IPS-20b (cell line): Measurements from ENCODE around the gene SOS2.

Experiments
- H3K27ac ChIP-seq: one replicate; pipeline ENCODE4 v1.5.1; 2013; ENCODE audit warnings: low read length
- H3K27me3 ChIP-seq: 2 replicates; pipeline ENCODE4 v1.6.1; 2013; ENCODE audit warnings: mild to moderate bottlenecking, low read length, inconsistent platforms; ENCODE audit not compliant: insufficient read depth
- H3K36me3 ChIP-seq: 2 replicates; pipeline ENCODE4 v1.6.1; 2013; ENCODE audit warnings: low read depth, mild to moderate bottlenecking, inconsistent platforms, low read length, moderate library complexity; ENCODE audit not compliant: insufficient read depth
- H3K4me1 ChIP-seq: 2 replicates; pipeline ENCODE4 v1.6.1; 2013; ENCODE audit warnings: mild to moderate bottlenecking, control low read depth, inconsistent platforms, low read length, moderate library complexity; ENCODE audit not compliant: insufficient read depth
- H3K4me3 ChIP-seq: 2 replicates; pipeline ENCODE4 v1.5.1; 2013; ENCODE audit warnings: mild to moderate bottlenecking, low read length, inconsistent platforms
- H3K9ac ChIP-seq: 2 replicates; pipeline ENCODE4 v1.6.1; 2013; ENCODE audit warnings: low read depth, mild to moderate bottlenecking, inconsistent platforms, low read length, moderate library complexity
- H3K9me3 ChIP-seq: 2 replicates; pipeline ENCODE4 v1.6.1; 2013; ENCODE audit warnings: mild to moderate bottlenecking, low read depth, low read length, inconsistent platforms; ENCODE audit not compliant: insufficient read depth

Gene SOS2

GRCh38 chr14:50091240-50091913 is 140.0 kb downstream of the SOS2 start:
- no peak overlapping the region for H3K4me3 ChIP-seq

DNA sequence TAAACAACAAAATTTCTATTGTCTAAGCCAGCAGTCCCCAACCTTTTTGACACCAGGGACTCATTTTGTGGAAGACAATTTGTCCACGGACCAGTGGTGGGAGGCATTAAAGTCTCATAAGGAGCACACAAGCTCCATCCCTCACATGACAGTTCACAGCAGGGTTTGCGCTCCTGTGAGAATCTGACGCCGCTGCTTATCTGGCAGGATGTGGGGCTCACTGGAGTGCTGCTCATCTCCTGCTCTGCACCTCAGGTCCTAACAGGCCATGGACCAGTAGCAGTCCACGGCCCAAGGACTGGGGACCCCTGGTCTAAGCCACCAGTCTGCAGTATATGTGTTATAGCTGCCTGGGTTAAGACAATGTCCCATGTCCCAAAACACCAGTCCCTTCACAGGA is 142.2 kb downstream of the SOS2 start:
- Histone ChIP-seq H3K9me3 (no peaks in the 10 kb centered on the region), H3K4me3 (no peak overlapping the region), H3K27me3 (no peaks in the 10 kb centered on the region), H3K27ac (no peak overlapping the region), H3K4me1 (no peaks in the 10 kb centered on the region), H3K9ac (no peak overlapping the region), H3K36me3 (no peaks in the 10 kb centered on the region)

More at GRCh38 chr14:50091240-50091913, 140.0 kb downstream of the SOS2 start:
- Histone ChIP-seq H3K27me3 (no peaks in the 10 kb centered on the region), H3K27ac (no peak overlapping the region), H3K36me3 (no peaks in the 10 kb centered on the region), H3K9ac (no peak overlapping the region), H3K4me1 (no peaks in the 10 kb centered on the region), H3K9me3 (no peaks in the 10 kb centered on the region)

DNA sequence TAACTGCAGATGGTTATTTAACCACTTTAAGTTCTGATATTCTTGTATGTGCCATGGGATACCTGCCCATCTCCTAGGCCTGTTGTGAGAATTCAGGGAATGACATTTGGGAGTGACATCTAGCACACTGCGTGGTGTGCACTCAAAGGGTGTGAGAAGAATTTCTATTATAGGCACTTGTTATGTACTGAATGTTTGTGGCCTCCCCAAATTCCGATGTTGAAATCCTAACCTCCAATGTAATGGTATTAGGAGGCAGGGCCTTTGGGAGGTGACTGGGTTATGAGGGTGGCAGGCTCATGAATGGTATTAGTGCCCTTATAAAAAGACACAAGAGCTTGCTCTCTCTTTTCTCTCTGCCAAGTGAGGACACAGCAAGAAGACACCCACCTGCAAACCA is 142.6 kb downstream of the SOS2 start:
- Histone ChIP-seq H3K9me3 (no peaks in the 10 kb centered on the region), H3K27me3 (no peaks in the 10 kb centered on the region), H3K36me3 (no peaks in the 10 kb centered on the region), H3K4me3 (no peak overlapping the region), H3K9ac (no peak overlapping the region), H3K27ac (no peak overlapping the region), H3K4me1 (no peaks in the 10 kb centered on the region)

DNA sequence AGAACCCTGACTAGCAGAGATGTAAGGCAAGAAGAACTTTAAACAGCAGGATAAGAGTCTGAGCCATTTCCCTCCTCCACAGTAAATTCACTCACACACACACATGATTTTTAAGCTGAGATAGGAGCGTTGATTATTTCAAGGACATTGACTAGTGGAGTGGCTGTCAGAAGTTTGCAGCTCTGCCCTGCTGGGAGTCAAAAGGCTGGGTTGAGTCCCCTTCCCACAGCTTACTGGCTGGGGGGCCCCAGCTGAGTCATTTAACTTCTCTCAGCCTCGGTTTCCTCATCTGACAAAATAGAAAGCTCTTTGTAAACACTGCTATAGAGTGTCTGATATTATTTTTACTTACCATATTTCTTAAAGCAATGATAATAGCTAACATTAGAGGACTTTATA is 143.3 kb downstream of the SOS2 start:
- no peaks in the 10 kb centered on the region for H3K9me3 ChIP-seq
- H3K36me3 ChIP-seq: no peaks in the 10 kb centered on the region
- H3K27ac ChIP-seq: no peak overlapping the region
- no peak overlapping the region for H3K9ac ChIP-seq
- H3K4me3 ChIP-seq: no peak overlapping the region
- no peaks in the 10 kb centered on the region for H3K27me3 ChIP-seq
- H3K4me1 ChIP-seq: no peaks in the 10 kb centered on the region

DNA sequence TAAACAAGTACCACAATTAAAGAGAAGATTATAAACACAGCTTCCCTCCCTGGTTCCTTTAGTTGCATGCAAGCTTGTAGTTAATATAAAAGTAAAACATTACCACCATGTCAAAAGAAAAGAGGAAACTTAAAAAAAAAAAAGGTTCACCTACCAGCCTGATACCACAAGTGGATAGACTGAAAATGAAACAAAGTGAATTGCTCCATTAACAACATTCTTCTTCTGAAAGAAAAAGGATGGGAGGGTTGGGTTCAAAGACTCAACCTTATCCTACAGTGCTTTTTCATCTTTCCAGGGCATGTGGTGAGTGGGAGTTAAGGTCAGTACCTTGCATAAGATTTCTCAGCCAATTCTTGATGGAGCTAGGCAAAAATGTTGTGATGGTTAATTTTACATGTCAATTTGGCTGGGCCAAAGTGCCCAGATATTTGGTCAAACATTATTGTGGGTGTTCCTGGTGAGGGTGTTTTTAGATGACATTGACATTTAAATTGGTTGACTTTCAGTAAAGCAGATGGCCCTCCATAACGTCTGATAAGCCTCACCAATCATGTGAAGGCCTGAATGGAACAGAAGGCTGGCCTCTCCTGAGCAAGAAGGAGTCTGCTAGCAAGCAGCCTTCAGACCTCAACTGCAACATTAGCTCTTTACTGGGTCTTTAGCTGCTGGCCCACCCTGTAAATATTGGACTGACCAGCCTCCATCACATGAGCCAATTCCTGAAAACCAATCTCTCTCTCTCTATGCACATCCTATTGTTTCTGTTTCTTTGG is 143.8 kb downstream of the SOS2 start:
- H3K9me3 ChIP-seq: no peaks in the 10 kb centered on the region
- H3K4me3 ChIP-seq: no peak overlapping the region
- no peaks in the 10 kb centered on the region for H3K27me3 ChIP-seq
- H3K4me1 ChIP-seq: no peaks in the 10 kb centered on the region
- no peak overlapping the region for H3K9ac ChIP-seq
- no peak overlapping the region for H3K27ac ChIP-seq
- no peaks in the 10 kb centered on the region for H3K36me3 ChIP-seq

GRCh38 chr14:50086321-50086711 is 145.1 kb downstream of the SOS2 start:
- Histone ChIP-seq H3K4me1 (no peaks in the 10 kb centered on the region), H3K4me3 (no peak overlapping the region), H3K36me3 (no peaks in the 10 kb centered on the region), H3K9me3 (no peaks in the 10 kb centered on the region), H3K27me3 (no peaks in the 10 kb centered on the region), H3K9ac (no peak overlapping the region), H3K27ac (no peak overlapping the region)

DNA sequence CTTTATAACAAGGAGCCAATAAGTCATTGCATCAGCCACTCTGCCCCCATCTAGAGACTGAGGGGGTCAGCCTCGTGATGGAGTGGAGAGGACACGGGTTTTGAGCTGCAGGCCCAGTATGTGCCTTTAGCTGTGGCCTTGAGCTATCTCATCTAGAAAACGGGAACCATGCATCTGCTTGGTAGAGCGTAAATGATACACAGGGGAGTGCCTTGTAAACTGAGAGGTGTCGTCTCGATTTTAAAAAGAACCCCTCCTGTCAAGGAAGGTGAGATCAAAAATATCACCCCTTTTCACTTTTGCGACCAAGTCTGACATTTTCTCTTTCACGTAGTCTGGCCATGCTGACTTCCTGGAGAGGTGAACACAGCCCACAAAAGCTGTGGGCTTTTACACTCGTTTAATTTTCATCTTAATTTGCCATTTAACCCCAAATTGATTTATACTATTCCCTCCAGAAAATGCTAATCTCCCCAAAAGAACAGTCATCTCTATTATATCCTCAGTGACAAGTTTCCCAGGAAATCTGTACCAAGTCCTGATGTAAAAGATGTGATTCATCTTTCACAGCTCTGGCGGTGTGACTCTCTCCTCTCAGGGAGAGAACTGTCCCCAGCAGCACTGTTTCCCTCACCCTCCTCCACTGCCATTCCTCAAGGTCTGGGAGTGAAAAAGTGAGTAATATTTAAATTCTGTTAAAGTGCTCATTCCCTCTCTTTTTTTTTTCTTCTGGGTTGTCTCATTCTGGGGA is 145.6 kb downstream of the SOS2 start:
- Histone ChIP-seq H3K27ac (no peak overlapping the region), H3K27me3 (no peaks in the 10 kb centered on the region), H3K9me3 (no peaks in the 10 kb centered on the region), H3K36me3 (no peaks in the 10 kb centered on the region), H3K4me3 (no peak overlapping the region), H3K9ac (no peak overlapping the region), H3K4me1 (no peaks in the 10 kb centered on the region)

DNA sequence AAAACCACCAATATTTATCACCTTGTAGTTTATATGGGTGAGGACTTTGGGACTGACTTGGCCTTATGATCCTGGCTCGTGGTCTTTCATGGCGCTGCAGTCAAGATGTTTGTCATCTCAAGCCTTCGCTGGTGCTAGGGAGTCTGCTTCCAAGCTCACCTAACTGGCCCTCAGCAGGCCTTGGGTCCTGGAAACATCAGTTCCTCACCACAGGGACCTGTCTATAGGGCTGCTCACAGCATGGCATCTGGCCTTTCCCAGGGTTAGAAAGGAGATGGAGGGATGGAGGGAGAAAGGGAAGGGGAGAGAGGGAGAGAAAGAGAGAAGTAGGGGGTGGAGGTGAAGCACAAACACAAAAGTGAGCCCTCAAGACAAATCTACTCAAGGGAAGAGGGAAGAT is 146.7 kb downstream of the SOS2 start:
- no peaks in the 10 kb centered on the region for H3K9me3 ChIP-seq
- H3K36me3 ChIP-seq: no peaks in the 10 kb centered on the region
- H3K4me3 ChIP-seq: no peak overlapping the region
- H3K9ac ChIP-seq: no peak overlapping the region
- no peak overlapping the region for H3K27ac ChIP-seq
- no peaks in the 10 kb centered on the region for H3K4me1 ChIP-seq
- no peaks in the 10 kb centered on the region for H3K27me3 ChIP-seq

- H3K27me3 ChIP-seq: no peaks in the 10 kb centered on the region
- H3K9me3 ChIP-seq: no peaks in the 10 kb centered on the region
- H3K4me3 ChIP-seq: no peak overlapping the region
- H3K4me1 ChIP-seq: no peaks in the 10 kb centered on the region
- H3K27ac ChIP-seq: no peak overlapping the region
- no peak overlapping the region for H3K9ac ChIP-seq
- no peaks in the 10 kb centered on the region for H3K36me3 ChIP-seq
Measured at GRCh38 chr14:50083467-50084337, 147.7 kb downstream of the SOS2 start.

DNA sequence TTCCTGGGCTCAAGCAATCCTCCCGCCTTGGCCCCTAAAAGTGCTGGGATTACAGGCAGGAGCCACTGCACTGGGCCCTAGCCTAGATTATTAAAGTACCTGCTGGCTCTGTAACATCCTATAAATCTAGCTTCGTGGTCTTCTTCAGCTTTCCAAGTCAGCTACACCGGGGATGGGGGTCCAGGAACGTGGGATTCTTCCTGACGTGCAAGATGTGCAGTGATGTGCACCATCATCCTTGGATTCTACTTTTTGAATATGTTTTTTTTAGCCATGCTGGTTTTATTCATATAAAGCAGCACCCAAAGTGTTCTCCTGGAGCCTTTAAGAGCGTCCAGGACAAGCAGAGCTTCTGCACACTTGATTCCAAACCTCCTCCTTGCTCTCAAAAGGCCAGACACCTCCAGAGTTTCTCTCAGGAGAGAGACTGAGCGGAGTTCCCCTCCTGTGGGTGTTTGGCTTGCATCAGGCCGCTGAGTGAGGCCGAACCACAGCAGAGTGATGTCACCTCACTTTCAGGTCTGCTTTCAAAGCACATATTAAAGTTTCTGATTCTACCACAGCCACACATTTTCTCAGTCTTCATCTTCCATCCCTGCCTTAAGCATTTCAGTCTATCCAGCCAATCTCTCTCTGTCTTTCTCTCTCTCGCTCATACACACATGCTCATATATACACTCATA is 148.5 kb downstream of the SOS2 start:
- Histone ChIP-seq H3K9ac (no peak overlapping the region), H3K27ac (no peak overlapping the region)

DNA sequence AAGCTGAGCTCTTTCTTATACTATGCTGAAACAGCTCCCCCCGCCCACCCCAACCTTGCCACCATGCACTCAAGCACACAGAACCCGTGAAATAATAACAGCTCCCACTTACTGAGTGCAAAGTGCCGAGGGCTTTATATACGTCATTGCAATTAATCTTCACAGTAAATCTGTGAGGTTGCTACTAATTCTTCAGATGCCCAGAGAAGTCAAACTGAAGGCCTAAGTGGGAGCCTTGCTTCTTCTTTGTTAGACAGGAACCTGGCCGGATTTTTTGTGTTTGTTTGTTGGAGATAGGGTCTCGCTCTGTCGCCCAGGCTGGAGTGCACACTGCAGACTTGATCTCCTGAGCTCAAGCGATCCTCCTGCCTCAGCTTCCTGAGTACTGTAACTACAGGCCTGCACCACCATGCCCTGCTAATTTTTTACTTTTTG is 149.1 kb downstream of the SOS2 start:
- Histone ChIP-seq H3K9ac (no peak overlapping the region), H3K27ac (no peak overlapping the region), H3K4me3 (no peak overlapping the region), H3K27me3 (no peaks in the 10 kb centered on the region), H3K9me3 (no peaks in the 10 kb centered on the region), H3K4me1 (no peaks in the 10 kb centered on the region), H3K36me3 (no peaks in the 10 kb centered on the region)

More for the DNA sequence above, 148.5 kb downstream of the SOS2 start:
- Histone ChIP-seq H3K4me1 (no peaks in the 10 kb centered on the region), H3K36me3 (no peaks in the 10 kb centered on the region), H3K4me3 (no peak overlapping the region), H3K9me3 (no peaks in the 10 kb centered on the region), H3K27me3 (no peaks in the 10 kb centered on the region)
